Activated CD4-positive, alpha-beta T cell treated with anti-CD3 and anti-CD28 coated beads, Interleukin-2, Interleukin-4, amounts not matched to agents 100 ng/mL and 50 ng/mL, durations not matched to agents 16 hours and 8 hours (primary cell): ENCODE data around the gene ODF2.
"Not testable (repeated sequence)": the region's sequence is repeated elsewhere in the genome, so short reads cannot be mapped to it uniquely, and the experiment has no call there.

Experiments
- DNase-seq: peaks from one replicate; pipeline ENCODE4 v3.0.0-alpha.2; 2020; ENCODE audit warnings: low spot score

The ODF2 gene

DNA sequence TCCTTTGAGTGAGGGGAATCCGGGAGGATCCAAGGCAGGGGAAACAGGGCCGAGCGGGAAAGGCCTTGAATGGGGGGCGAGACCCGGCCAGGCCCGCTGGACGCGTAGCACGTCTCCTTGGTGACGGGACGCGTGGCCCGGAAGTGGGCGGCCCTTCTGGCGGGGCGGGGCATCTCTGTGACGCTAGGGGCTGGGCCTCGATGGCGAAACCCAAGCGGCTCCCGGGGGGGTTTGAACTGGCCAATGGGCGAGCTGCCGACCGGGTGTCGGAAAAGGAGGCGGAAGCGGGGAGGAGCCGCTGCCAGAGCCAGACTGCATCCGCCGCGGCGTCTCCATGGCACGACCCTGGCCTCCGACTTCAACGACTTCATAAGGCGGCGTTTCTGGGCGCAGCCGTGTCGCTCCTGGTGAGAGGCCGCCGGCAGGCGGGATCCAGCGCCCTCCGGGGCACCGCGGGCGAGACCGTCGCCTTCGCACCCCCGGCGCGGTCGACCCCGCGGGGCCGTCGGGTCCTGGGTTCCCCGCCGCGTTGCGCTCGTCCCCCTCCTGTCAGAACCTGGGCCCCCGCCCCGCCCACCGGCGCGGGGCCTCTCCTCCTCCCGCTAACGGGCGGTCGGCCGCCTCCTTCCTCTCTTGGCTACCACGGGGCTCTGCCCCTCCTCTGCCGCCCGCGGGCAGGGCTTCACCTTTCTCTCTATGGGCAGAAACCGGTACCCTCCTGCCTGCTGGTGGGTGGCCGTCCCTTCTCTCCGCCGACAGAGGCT, at the start of gene ODF2:
TSS of gene ODF2 (plus strand) at position 158 of the 764 bp plus-strand sequence. CDS start at position 244, 86 bp downstream.
- peak; percentile 99 for DNase-seq

DNA sequence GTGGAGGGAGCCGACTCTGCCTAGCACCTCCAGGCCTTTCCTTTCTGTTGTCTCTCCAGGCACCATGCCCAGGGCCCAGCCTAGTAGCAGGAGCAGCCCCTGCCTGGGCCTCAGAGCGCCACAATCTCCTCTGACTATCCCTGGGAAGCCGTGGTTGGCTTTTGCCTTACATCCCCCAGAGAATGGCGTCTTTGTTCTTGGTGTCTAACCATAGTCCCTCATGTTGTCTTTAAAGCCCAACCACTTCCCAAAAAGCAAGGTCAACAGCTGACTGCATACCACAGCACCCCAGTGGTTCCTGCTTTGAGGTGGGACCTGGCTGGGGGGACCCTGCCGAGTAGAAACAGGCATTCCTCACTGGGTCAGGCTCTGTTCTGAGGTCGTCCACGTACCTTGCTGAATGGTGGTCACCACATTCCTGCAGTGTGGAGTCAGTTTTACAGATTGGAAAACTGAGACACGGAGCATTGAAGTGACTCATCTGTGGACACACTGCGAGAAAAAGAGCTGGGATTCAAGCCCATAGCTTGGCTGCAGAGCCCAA, 48.9 kb upstream of the ODF2 start:
- DNase-seq: no peak

DNA sequence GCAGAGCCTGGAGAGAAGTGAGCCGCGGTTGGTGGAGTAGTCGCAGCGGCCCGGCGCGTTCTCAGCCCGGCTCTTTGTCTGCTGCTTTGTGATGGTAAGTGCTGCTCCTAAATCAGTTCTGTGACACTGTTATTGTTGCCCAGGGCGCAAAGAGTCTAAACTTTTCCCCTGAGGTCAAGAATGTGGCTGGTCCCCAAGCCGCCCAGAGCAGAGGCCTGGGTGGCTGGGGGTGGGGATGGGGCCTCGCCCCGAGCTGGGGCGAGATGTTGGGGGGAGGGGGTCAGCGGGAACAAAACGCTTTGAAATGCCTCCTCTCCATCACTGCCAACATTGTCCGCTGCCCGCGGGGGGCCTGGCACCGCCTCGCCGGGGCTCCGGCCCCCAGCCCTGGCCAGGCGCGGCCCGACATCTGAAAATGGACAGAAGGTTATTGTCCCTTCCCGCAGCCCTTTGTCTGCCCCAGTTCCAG, 46.8 kb upstream of the ODF2 start:
- DNase-seq: no peak

DNA sequence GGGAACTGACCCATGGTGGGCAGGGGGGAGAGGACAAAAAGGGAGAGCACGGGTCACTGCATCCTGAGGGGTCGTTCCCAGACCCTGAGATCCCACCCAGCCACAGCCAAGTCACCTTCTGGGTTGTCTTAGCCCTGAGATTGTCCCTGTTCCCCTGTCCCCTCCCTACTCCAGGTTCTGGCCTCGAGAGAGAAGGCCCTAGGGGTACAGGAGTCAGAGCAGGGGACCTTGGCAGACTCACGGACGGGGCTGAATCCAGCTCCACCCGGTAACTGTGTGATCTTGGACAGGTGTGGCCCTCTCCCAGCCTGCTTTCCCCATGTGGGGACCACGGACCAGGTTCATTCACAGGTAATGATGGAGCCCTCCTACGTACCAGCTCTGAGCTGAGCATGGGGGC, 46.4 kb upstream of the ODF2 start:
- DNase-seq: no peak

DNA sequence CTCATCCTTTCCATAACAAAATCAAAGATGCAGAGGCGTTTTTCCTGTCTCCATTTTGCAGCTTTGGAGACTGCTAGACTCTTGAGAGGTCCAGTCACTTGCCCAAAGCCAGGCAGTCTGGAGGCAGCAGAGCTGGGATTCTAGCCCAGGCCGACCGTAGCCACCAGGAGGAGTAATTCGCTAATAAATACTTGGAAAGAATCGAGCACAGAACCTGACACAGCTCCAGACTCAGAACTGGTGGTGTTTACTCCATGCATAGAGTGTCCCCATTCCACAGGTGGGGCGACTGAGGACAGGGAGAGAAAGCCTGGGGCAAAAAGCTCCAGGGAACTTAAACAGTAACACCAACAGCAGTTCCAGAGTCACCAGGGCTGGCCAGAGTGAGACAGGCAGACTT, 45.8 kb upstream of the ODF2 start:
- DNase-seq: no peak

DNA sequence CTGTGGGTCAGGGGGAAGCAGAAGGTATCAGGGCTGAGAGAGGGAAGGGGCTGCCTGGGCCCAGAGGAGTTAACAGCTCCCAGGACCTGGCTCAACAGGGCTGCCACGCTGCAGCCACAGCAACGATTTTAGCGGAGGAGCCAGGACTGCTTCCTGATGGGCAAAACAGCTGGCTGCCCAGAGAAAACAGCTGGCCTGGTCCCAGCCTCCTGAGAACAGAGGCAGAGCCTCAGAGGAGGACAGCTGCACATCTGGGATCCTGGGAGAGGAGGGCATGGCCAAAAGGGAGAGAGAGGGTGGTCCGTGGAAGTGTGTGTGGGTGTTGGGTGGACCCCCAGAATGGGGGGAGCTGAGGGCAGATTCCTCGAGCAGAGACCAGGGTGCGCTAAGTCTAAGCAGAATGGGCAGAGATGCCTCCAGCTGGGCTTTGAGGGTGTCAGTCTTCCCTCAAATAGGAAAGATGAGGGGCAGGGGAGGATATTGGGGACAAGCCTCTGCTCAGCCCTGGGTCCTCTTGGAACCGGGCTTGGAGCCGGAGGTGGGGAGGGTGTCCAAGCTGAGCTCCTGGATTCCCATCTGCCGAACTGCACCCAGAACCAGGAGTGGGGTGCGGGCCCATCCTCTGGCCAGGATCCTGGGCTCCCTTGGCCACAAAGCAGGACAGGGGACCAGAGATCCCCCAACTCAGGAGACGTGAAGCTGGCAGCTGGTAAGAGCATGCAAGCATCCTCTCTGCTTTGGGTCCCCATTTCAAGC, 44.3 kb upstream of the ODF2 start:
- DNase-seq: no peak

DNA sequence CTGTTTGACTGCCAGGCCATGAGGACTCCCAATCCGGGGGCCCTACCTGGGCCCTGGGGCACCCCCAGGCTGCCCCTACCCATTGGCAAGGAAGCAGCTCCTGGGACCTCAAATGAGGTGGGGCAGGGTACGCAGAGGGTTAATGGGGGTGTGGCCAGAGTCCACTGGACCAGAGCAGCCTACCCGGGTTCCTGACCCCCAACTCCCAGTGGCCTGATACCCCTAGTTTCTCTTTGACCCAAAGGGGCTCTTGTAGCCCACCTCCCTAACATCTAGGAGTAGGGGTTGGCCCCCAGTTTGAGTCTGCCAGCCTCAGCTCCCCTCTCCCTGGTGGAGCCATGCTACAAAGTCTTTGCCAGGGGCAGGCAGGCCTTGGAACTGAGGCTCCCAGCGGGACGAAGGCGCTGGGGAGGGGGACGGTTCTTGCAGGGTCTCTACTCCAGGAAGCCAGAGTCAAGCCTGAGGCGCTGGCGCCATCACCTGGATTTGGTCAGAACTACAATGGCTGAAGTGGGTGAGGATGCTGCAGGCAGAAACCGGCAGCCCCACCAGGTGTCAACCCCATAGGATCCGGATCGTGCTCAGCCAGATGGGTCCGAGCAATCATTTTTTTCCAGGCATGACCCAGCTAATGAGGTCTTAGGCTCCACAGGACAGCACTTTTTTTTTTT, 43.6 kb upstream of the ODF2 start:
- DNase-seq: peak; percentile 47

DNA sequence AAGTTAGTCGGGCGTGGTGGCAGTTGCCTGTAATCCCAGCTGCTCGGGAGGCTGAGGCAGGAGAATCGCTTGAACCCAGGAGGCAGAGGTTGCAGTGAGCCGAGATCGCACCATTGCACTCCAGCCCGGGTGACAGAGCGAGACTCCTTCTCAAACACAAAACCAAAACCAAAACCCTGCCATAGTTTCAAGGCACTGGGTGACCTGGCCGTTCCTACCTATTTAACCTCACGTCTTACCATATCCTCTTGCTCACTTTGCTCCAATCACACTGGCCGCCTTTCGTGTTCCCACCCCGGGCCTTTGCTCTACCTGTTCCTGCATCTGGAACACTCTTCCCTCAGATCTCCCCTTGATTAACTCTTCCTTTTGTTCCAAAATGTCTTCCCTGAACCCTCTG, 42.1 kb upstream of the ODF2 start:
- DNase-seq: not testable (repeated sequence)

DNA sequence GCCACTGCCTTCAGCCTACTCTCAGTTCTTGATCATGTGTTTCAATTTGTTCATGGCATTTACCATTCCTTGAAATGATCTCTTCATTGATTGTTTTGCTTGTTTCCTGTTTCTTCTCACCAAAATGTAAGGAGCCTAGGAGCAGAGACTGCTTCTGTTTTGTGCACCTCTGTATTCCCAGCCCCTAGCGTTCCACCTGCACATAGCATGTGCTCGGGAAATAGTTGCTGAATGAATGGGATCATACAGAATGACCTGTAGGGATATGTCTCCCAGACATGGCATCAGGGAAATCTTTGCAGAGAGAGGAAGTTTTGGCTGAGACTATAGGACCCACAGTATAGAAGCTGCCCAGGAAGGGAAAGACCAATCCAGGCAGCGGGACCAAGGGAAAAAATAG, 41.3 kb upstream of the ODF2 start:
- DNase-seq: no peak

DNA sequence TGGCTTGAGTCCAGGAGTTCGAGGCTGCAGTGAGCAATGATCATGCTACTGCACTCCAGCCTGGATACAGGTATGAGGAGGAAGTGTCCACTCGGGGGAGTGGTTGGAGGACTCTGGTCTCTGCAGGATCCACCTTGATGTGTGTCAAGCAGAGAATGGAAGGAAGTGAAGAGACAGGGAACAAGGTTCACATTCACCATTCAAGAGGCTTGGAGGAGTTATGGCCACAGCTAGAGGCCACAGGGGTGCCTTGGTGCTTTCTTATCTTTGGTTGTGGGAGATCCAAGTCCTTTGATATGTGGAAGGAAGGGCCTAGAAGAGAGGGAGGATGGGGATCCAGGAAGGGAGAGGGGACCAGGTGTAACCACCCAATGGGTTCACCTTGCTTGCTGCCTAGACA, 40.5 kb upstream of the ODF2 start:
- DNase-seq: no peak

DNA sequence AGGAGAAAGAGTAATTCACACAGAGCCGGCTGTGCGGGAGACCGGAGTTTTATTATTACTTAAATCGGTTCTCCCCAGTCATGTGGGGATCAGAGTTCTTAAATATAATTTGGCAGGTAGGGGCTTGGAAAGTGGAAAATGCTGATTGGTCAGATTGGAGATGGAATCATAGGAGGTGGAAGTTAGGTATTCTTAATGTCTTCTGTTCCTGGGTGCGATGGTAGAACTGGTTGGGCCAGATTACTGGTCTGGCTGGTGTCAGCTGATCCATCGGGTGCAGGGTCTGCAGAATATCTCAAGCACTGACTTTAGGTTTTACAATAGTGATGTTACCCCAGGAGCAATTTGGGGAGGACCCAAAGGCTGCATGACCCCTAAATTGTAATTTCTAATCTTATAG, 39.8 kb upstream of the ODF2 start:
- DNase-seq: no peak

DNA sequence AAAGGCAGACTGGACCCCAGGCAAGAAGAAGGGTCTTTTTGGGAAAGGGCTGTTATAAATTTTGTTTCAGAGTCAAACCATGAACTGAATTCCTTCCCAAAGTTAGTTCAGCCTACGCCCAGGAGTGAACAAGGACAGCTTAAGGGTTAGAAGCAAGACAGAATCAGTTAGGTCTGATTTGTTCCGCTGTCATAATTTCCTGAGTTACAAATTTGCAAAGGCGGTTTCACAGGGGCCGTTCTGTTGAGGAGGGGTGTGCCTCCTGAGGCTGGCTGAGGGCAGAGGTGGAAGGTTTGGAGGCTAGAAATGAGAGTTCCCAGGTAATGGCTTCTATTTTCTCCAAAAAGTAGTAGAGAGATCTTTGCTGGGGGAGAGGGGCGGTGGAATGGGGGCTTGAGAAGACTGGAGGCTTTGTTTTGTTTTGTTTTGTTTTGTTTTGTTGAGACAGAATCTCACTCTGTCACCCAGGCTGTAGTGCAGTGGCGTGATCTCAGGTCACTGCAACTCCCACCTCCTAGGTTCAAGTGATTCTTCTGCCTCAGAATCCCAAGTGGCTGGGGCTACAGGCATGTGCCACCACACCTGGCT, 39.3 kb upstream of the ODF2 start:
- no peak for DNase-seq

DNA sequence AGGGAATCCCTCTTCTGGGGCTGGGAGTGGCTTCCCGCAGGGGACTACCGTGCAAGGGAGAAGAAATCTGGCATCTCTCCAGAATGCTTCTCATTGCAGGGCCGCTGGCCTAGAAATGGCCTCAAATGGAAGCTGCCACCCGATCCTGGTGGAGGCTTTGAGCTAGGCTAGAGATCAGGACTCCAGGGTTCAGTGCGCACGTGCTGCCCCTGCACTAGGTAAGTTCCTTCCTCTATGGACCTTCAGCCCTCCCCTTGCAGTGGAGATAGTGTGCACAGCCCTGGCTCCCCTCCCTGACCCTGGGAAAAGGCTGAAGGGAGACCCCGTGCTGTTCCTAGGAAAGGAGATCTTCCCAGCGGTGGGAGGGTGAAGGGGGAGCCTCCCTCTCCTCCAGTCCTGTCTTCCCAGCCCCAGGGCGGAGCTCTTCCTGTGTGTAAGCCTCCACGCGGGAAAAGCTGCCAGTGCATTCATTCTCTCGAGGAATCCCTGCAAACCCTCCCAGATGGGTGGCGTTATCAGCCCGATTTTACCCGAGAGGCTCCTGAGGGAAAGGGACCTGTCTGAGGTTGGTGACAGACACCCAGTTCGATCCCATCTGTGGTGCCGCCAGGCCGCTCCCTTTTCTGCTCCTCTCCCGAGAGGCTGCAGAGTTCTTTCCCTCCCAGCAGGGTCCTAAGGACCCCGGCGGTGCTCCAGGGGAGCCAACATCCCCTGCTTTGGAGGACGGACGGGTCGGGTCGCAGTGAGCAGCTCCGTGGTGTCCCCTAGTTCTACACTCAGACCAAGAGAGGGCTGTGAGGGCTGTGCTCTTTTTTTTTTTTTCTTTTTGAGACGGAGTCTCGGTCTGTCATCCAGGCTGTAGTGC, 36.5 kb upstream of the ODF2 start:
- no peak for DNase-seq

DNA sequence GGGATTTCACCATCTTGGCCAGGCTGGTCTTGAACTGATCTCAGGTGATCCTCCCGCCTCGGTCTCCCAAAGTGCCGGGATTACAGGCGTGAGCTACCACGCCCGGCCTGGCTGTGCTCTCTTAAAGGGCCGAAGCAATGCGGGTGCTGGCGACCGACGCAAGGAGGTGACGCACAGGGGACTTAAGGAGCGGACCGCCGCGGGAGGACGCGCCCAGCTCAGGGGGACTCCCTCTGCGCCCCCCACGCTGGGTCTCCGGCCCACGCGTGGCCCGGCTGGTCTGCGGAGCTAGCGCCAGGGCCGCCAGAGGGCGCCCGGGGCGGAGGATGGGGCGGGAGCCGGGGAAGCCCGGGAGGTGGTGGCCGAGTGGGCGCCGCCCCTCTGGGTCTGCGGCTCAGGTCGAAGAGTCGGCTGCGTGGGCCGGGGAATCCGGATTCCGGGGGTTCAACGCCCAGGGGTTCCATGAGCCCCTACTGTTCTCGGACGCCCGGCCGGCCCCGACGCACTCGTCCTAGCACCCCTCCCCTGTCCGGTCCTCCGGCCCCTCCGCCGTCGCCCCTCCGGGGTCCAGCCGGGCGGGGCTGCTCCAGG, 35.7 kb upstream of the ODF2 start:
- DNase-seq: peak; percentile 57

DNA sequence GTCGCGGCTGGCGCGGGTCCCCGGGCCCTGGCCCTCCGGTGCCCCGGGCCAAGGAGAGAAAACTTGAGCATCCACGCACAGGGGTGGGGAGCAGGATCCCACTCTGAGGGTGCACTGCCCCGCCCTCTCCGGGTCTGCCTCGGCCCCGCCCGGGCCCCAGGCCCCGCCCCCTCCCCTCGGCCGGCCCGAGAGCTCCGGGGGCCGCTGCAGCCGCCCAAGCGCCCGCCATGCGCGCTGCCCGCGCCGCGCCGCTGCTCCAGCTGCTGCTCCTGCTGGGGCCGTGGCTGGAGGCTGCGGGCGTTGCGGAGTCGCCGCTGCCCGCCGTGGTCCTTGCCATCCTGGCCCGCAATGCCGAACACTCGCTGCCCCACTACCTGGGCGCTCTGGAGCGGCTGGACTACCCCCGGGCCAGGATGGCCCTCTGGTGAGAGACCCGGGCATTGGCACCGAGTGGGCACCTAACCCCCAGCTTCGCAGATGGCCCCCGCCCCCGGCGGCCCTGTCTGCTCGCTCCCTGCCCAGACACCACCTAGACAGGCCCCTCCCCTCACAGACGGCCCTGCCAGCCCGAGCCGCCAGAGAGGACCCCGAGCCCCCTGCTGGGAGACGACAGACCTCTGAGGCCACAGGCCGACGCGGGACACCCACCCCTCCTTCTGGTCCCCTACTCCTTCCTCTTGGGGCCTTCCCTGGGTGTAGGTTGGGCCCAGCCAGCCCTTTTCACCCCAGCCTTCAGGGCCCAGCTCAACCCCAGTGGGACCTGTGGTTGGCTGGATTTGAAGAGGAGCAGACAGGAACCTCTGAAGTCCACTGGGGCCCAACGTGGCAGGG, 34.9 kb upstream of the ODF2 start, which contains the start of gene CERCAM:
TSS of gene CERCAM (plus strand) at position 207 of the 831 bp plus-strand sequence. CDS start at position 228, 21 bp downstream.
- peak; percentile 13 for DNase-seq

DNA sequence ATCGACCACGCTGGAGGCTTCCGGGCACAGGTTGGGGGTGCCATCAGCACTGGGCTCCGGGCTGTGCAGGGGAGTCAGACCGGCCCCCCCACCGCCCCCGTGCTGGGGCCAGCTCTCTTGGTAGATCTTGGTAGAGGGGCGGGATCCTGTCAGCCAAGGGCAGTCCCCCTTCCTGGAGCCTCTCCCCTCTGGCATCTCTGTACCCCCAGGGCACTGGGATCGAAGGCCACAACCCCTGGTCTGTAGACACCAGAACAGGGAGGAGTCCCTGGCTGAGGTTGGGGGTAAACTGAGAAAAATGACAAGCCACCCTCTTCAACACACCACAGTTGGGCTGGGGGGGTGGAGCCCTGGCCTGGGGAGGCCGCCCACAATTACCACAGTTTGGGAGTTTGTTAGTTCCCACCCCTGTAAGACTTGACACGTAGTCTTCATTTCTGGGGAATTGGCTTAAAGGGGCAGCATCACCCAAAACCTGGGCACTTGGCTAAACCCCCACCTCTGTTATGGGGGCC, 34.3 kb upstream of the ODF2 start:
- DNase-seq: no peak

DNA sequence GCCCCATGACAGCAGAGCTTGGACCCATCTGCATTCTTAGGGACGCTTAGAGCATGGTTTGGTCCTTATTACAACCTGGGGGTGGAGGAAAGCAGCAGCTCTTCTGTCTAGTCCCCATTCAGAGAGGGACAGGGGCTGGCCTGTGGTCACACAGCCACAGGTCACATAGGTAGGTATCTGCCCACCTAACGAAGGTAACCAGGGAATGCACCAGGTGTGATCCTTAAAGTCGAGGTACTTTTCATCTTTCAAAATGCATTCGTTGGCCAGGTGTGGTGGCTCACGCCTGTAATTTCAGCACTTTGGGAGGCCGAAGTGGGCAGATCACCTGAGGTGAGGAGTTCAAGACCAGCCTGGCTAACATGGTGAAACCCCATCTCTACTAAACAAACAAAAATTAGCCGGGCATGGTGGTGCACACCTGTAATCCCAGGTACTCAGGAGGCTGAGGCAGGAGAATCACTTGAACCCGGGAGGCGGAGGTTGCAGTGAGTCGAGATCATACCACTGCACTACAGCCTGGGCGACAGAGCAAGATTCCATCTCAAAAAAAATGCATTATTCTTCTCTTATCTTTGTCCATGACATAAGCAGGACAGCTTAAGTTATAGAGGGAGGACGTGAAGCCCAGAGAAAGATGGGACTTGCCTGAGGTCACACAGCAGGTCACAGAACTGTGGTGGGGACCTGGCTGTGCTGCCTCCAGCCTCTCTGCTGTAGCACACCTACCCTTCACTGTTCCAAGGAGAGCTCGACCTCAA, 33.6 kb upstream of the ODF2 start:
- DNase-seq: not testable (repeated sequence)

DNA sequence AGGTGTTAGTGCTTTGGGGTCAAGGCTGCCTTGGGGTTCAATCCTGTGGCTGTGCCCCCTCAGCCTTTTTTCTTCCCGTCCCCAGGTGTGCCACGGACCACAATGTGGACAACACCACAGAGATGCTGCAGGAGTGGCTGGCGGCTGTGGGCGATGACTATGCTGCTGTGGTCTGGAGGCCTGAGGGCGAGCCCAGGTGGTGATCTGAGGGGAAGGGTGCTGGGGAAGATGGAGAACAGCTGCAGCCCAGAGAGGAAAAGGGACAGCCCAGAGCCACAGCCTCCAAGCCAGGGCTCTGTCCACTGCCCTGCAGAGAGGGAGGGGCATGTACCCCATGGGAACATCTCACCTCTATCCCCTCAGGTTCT, 33.0 kb upstream of the ODF2 start:
- DNase-seq: no peak

DNA sequence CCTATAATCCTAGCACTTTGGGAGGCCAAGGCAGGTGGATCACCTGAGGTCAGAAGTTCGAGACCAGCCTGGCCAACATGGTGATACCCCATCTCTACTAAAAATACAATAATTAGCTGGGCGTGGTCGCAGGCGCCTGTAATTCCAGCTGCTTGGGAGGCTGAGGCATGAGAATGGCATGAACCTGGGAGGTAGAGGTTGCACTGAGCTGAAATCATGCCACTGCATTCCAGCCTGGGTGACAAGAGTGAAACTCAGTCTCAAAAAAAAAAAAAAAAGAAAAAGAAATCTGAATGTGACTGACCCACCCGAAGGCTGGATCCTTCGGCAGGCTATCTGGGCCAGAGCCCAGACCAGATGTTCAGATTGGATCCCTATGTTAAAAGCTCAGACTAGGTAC, 32.5 kb upstream of the ODF2 start:
- DNase-seq: not testable (repeated sequence)
